ENCODE measurements around the gene ZNF101.

Gene ZNF101

GRCh38 chr19:19642506-19643157 lies 26.0 kb upstream of the ZNF101 start:
- DNase-seq = peak; percentile 29

GRCh38 chr19:19643158-19644053 lies 25.2 kb upstream of the ZNF101 start, which contains the start of gene GMIP:
TSS of gene GMIP (minus strand) at chr19:19643657. CDS start at chr19:19643529, 128 bp downstream.
- DNase-seq = peak; percentile 44

- DNase-seq = no peak
These were observed 24.6 kb upstream of the ZNF101 start for GRCh38 chr19:19644054-19644388.

GRCh38 chr19:19645233-19645870 lies 23.3 kb upstream of the ZNF101 start:
- DNase-seq = no peak

- DNase-seq = no peak
These were observed 21.4 kb upstream of the ZNF101 start for GRCh38 chr19:19647037-19647835.

GRCh38 chr19:19649155-19649554 lies 19.5 kb upstream of the ZNF101 start:
- no peak for DNase-seq

- no peak for DNase-seq
These were observed 19.1 kb upstream of the ZNF101 start for GRCh38 chr19:19649580-19649995.

GRCh38 chr19:19650331-19650730 lies 18.3 kb upstream of the ZNF101 start:
- DNase-seq = no peak

GRCh38 chr19:19651076-19651475 lies 17.6 kb upstream of the ZNF101 start:
- DNase-seq = no peak

GRCh38 chr19:19652482-19653295 lies 15.9 kb upstream of the ZNF101 start:
- DNase-seq = no peak

- DNase-seq = no peak
These were observed 15.0 kb upstream of the ZNF101 start for GRCh38 chr19:19653597-19654147.

- no peak for DNase-seq
These were observed 14.2 kb upstream of the ZNF101 start for GRCh38 chr19:19654441-19654840.

- DNase-seq = no peak
These were observed 13.5 kb upstream of the ZNF101 start for GRCh38 chr19:19655051-19655594.

GRCh38 chr19:19655641-19656343 lies 12.8 kb upstream of the ZNF101 start:
- no peak for DNase-seq

- no peak for DNase-seq
These were observed 11.9 kb upstream of the ZNF101 start for GRCh38 chr19:19656451-19657396.

- DNase-seq = peak; percentile 89
These were observed 11.2 kb upstream of the ZNF101 start for GRCh38 chr19:19657397-19657783.

- no peak for DNase-seq
These were observed 8.9 kb upstream of the ZNF101 start for GRCh38 chr19:19659646-19660245.

GRCh38 chr19:19661141-19661674 lies 7.4 kb upstream of the ZNF101 start:
- no peak for DNase-seq

Measured in NCI-H1694 (cell line).